ENCODE data around the gene MARVELD3. TPM values are rescaled to one million over a fixed set of nuclear protein-coding genes. Genes with fewer than 3 reads are reported as not detected.

The MARVELD3 gene
- 0.12 TPM in 1 of 2 replicates, not detected in the other for total RNA-seq

GRCh38 chr16:71626018-71626857 lies at the start of gene MARVELD3:
MARVELD3 (plus strand) TSS chr16:71626184; CDS start chr16:71626230, 46 bp downstream.

GRCh38 chr16:71576971-71577370 lies 49.0 kb upstream of the MARVELD3 start, which contains the start of gene TAT:
TAT (minus strand) TSS chr16:71577092; CDS start chr16:71576415, 677 bp downstream.

Other genes with a start within 250 kb of the MARVELD3 start
- gene TLE7, start 184.1 kb upstream of the MARVELD3 start, total RNA-seq, result not detected in 2 replicates
- 5.5 and 6.4 TPM in 2 replicates for gene ZNF23, start 163.9 kb upstream of the MARVELD3 start, total RNA-seq
- 1.1 and 1.5 TPM in 2 replicates for gene ZNF19, start 136.9 kb upstream of the MARVELD3 start, total RNA-seq
- not detected in 2 replicates for gene CHST4, start 99.8 kb upstream of the MARVELD3 start, total RNA-seq
- gene TAT, start 49.1 kb upstream of the MARVELD3 start, total RNA-seq, result not detected in 2 replicates
- 2.9 and 4.9 TPM in 2 replicates for gene PHLPP2, start 98.5 kb downstream of the MARVELD3 start, total RNA-seq
- 46.0 and 47.8 TPM in 2 replicates for gene AP1G1, start 182.7 kb downstream of the MARVELD3 start, total RNA-seq
- 9.2 and 11.6 TPM in 2 replicates for gene ATXN1L, start 219.8 kb downstream of the MARVELD3 start, total RNA-seq

Measured in pericardium fibroblast (primary cell).